SK-N-SH (cell line): ENCODE results near the gene DNHD1. TPM values are rescaled to one million over a fixed set of nuclear protein-coding genes. Genes with fewer than 3 reads are reported as not detected.

ENCODE experiments used
- CTCF ChIA-PET: fragments of 300-600, 350-600 bp; formaldehyde crosslinking; extraction: SDS; loops from one replicate; lab custom pipeline; 2021; lab: Yijun Ruan, JAX
- POLR2A ChIA-PET: fragments of 350-600 bp; sonication (Branson Sonifier 250); formaldehyde crosslinking; extraction: SDS; loops from one replicate; lab custom pipeline; 2020; ENCODE audit warnings: antibody characterized with exemption, inconsistent platforms; lab: Yijun Ruan, JAX
- DNase-seq: peaks from one replicate; pipeline ENCODE4 v3.0.0; 2012
- H2AFZ ChIP-seq: fragments of 200-600 bp; sonication (generic); 2 replicates; pipeline ENCODE4 v1.8.1; 2016; ENCODE audit warnings: antibody characterized with exemption, mild to moderate bottlenecking, low read depth
- H3F3A ChIP-seq: fragments of 200-600 bp; sonication (generic); replicated peaks from 2 replicates; pipeline ENCODE3; 2016; ENCODE audit warnings: antibody characterized with exemption, mild to moderate bottlenecking; ENCODE audit not compliant: insufficient read depth
- H3K27ac ChIP-seq, 2 experiments: fragments of 200-500 bp in 1 of 2; fragments of 200-600 bp in 1 of 2; sonication (Bioruptor generic) in 1 of 2; sonication (generic), shearing (Covaris generic) in 1 of 2; 2 replicates each; pipeline versions ENCODE4 v1.5.1 to v1.6.1; 2014 to 2016; ENCODE audit warnings: low read depth in 2 of 2, inconsistent platforms in 1 of 2, low read length in 1 of 2, mild to moderate bottlenecking in 1 of 2, mixed read lengths in 1 of 2
- H3K27me3 ChIP-seq: fragments of 200-600 bp; sonication (generic), shearing (Covaris generic); 2 replicates; pipeline ENCODE4 v1.6.1; 2016; ENCODE audit warnings: mixed run types; ENCODE audit not compliant: insufficient read depth
- H3K36me3 ChIP-seq, 2 experiments: fragments of 200-500 bp in 1 of 2; fragments of 200-600 bp in 1 of 2; sonication (Bioruptor generic) in 1 of 2; sonication (generic) in 1 of 2; replicated peaks in 1 of 2; 2 replicates each; pipeline versions ENCODE3 to v1.5.1; 2014 to 2016; ENCODE audit warnings: low read length in 1 of 2, mild to moderate bottlenecking in 1 of 2; ENCODE audit not compliant: insufficient read depth in 2 of 2, control insufficient read depth in 1 of 2
- H3K4me1 ChIP-seq, 2 experiments: fragments of 200-500 bp in 1 of 2; fragments of 200-600 bp in 1 of 2; sonication (Bioruptor generic) in 1 of 2; sonication (generic), shearing (Covaris generic) in 1 of 2; 2 replicates each; pipeline versions ENCODE4 v1.5.1 to v1.6.1; 2014 to 2016; ENCODE audit warnings: low read depth in 1 of 2, low read length in 1 of 2, mixed run types in 1 of 2; ENCODE audit not compliant: insufficient read depth in 2 of 2, control insufficient read depth in 1 of 2
- H3K4me2 ChIP-seq: fragments of 200-600 bp; sonication (generic), shearing (Covaris generic); 2 replicates; pipeline ENCODE4 v1.6.1; 2017; ENCODE audit warnings: mixed run types
- H3K4me3 ChIP-seq, 2 experiments: fragments of 200-500 bp in 1 of 2; fragments of 200-600 bp in 1 of 2; sonication (Bioruptor generic) in 1 of 2; sonication (generic), shearing (Covaris generic) in 1 of 2; 2 replicates each; pipeline versions ENCODE4 v1.5.1 to v1.8.1; 2014 to 2016; ENCODE audit warnings: low read depth in 2 of 2, inconsistent platforms in 1 of 2, low read length in 1 of 2, mild to moderate bottlenecking in 1 of 2, mixed read lengths in 1 of 2, moderate library complexity in 1 of 2
- H3K79me2 ChIP-seq: fragments of 200-600 bp; sonication (generic); 2 replicates; pipeline ENCODE4 v1.8.1; 2017; ENCODE audit warnings: mild to moderate bottlenecking; ENCODE audit not compliant: insufficient read depth
- H3K9ac ChIP-seq: fragments of 200-600 bp; sonication (generic); 2 replicates; pipeline ENCODE4 v1.6.1; 2017; ENCODE audit warnings: mixed run types
- H3K9me2 ChIP-seq: fragments of 200-600 bp; sonication (generic); 2 replicates; pipeline ENCODE4 v1.6.1; 2017; ENCODE audit warnings: mixed run types
- H3K9me3 ChIP-seq: fragments of 200-600 bp; sonication (generic); 2 replicates; pipeline ENCODE4 v1.6.1; 2017; ENCODE audit warnings: mixed run types, mild to moderate bottlenecking, moderate library complexity
- H4K20me1 ChIP-seq: fragments of 200-600 bp; sonication (generic); 2 replicates; pipeline ENCODE4 v1.6.1; 2017; ENCODE audit warnings: mild to moderate bottlenecking, mixed run types; ENCODE audit not compliant: insufficient read depth
- CHD2 ChIP-seq: fragments of 150-350 bp; IDR thresholded peaks from 2 replicates; pipeline ENCODE4 v1.6.1; 2018; ENCODE audit warnings: low read length; ENCODE audit not compliant: partially characterized antibody
- EZH2phosphoT487 ChIP-seq: fragments of 200-600 bp; sonication (generic); IDR thresholded peaks from 2 replicates; pipeline ENCODE4 v1.6.1; 2017; ENCODE audit warnings: low read depth, mixed run types, mild to moderate bottlenecking, antibody characterized with exemption, moderate library complexity, borderline replicate concordance
- FOSL2 ChIP-seq: IDR thresholded peaks from 2 replicates; pipeline ENCODE4 v1.4.0; 2012; ENCODE audit warnings: low read depth, mild to moderate bottlenecking, moderate library complexity, borderline replicate concordance
- FOXJ3 ChIP-seq: sonication (generic); formaldehyde crosslinking; IDR thresholded peaks from 2 replicates; pipeline ENCODE4 v1.5.1; 2020; ENCODE audit warnings: mild to moderate bottlenecking, missing genetic modification reagents
- JUND ChIP-seq: IDR thresholded peaks from 2 replicates; pipeline ENCODE4 v1.4.0; 2012
- NRF1 ChIP-seq: IDR thresholded peaks from 2 replicates; pipeline ENCODE4 v1.6.1; 2012; ENCODE audit warnings: low read depth, mild to moderate bottlenecking, low read length
- POLR2AphosphoS5 ChIP-seq: IDR thresholded peaks from 2 replicates; pipeline ENCODE4 v1.6.1; 2012; ENCODE audit warnings: low read depth, low read length
- RFX5 ChIP-seq: IDR thresholded peaks from 2 replicates; pipeline ENCODE4 v1.6.1; 2012; ENCODE audit warnings: mild to moderate bottlenecking, improper control_type of control experiment, low read length
- RXRA ChIP-seq: IDR thresholded peaks from 2 replicates; pipeline ENCODE4 v1.4.0; 2012; ENCODE audit warnings: low read depth, mild to moderate bottlenecking, borderline replicate concordance
- SIN3A ChIP-seq: IDR thresholded peaks from 2 replicates; pipeline ENCODE4 v1.6.1; 2012; ENCODE audit warnings: low read depth, mild to moderate bottlenecking, low read length, moderate library complexity, borderline replicate concordance
- SMC3 ChIP-seq: IDR thresholded peaks from 2 replicates; pipeline ENCODE4 v1.6.1; 2012; ENCODE audit warnings: low read depth, low read length, improper control_type of control experiment
- TAF1 ChIP-seq: IDR thresholded peaks from 2 replicates; pipeline ENCODE4 v1.6.1; 2012; ENCODE audit warnings: low read depth, mild to moderate bottlenecking, low read length, moderate library complexity, borderline replicate concordance
- TCF12 ChIP-seq: IDR thresholded peaks from 2 replicates; pipeline ENCODE4 v1.4.0; 2012
- TEAD4 ChIP-seq: IDR thresholded peaks from 2 replicates; pipeline ENCODE4 v1.4.0; 2012; ENCODE audit warnings: mild to moderate bottlenecking, borderline replicate concordance; ENCODE audit not compliant: insufficient read depth
- YY1 ChIP-seq: IDR thresholded peaks from 2 replicates; pipeline ENCODE4 v1.4.0; 2012; ENCODE audit warnings: low read depth, mild to moderate bottlenecking
- WGBS: methylation state at CpG from one replicate; pipeline ENCODE4 v1.1.6; 2017; ENCODE audit warnings: low lambda C conversion rate; 5-methylcytosine and 5-hydroxymethylcytosine counted together
- polyA plus RNA-seq, 3 experiments: library from polyadenylated mRNA; depleted of rRNA; stranded (reverse); fragments of >200 nt; gene quantifications; 2 replicates each; pipeline ENCODE4 v1.2.3, GENCODE V29; 2012
- TF ChIP-seq, protein P1 (sequence below): fragments of 150-350 bp; IDR thresholded peaks from 2 replicates; pipeline ENCODE4 v1.6.1; 2017; ENCODE audit warnings: antibody characterized with exemption, low read length, low read depth, borderline replicate concordance
- TF ChIP-seq, protein P2 (sequence below): fragments of 150-350 bp; IDR thresholded peaks from 2 replicates; pipeline ENCODE4 v1.6.1; 2016; ENCODE audit warnings: mild to moderate bottlenecking, low read depth, low read length
- TF ChIP-seq, protein P3 (sequence below): IDR thresholded peaks from 2 replicates; pipeline ENCODE4 v1.4.0; 2012; ENCODE audit warnings: low read depth, borderline replicate concordance

Gene DNHD1
- polyA plus RNA-seq, 1 of the 3 experiments (the other 2 are of a cell fraction), result 5.3 TPM

DNA sequence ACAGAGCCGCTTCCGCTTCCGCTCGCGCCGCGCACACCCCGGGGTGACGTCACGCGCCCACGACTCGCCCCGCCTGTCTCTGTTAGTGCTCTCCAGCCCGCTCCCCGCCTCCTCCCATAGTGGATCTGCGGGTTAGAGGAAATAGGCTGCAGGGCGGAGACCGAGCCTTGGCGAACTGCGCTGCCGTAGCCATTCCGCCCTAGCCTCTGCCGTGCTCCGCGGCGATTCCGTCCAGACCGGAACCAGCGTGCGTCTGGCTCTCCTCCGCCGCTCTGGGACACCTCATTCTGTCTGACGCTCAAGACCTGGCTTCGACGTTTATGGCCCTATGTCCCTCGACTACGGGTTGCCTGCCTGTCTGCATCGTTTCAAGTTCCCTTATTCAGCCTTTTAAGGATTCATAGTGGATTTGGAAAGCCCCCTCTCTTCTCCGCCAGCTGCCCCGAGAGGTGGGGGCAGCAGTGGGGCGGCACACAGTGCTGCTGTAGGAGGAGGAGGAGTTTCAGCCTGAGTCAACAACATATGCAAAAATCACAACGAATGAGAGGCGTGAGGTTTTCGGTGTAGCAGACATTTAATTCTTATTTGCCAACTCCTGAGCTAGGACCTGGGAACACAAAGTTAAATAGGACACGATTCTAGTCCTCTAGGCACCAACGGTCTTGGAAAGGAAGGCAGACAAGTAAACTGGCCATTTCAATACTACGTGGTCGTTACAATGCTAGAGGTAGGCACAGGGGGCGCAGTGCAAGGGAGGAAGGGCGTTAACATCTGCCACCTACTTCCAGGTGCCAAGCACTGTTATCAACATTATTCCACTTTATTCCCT lies 115.3 kb downstream of the DNHD1 start, which contains the start of gene TAF10 (continued):
- TF ChIP-seq CHD2 (peak; percentile 27), YY1 (peak; percentile 65; the same call in 1 of the 2 replicates), JUND (no peak), POLR2AphosphoS5 (peak; percentile 94), SIN3A (0 out of 2 replicates have a peak, but pooled peaks have one; percentile 62), TCF12 (peak; percentile 42; the same call in 1 of the 2 replicates), TAF1 (peak; percentile 77), SMC3 (peak; percentile 15; the same call in 1 of the 2 replicates), NRF1 (no peak)
- TF ChIP-seq, protein P1, sequence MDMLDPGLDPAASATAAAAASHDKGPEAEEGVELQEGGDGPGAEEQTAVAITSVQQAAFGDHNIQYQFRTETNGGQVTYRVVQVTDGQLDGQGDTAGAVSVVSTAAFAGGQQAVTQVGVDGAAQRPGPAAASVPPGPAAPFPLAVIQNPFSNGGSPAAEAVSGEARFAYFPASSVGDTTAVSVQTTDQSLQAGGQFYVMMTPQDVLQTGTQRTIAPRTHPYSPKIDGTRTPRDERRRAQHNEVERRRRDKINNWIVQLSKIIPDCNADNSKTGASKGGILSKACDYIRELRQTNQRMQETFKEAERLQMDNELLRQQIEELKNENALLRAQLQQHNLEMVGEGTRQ, result no peak
- TF ChIP-seq, protein P2, sequence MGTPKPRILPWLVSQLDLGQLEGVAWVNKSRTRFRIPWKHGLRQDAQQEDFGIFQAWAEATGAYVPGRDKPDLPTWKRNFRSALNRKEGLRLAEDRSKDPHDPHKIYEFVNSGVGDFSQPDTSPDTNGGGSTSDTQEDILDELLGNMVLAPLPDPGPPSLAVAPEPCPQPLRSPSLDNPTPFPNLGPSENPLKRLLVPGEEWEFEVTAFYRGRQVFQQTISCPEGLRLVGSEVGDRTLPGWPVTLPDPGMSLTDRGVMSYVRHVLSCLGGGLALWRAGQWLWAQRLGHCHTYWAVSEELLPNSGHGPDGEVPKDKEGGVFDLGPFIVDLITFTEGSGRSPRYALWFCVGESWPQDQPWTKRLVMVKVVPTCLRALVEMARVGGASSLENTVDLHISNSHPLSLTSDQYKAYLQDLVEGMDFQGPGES, result no peak

DNA sequence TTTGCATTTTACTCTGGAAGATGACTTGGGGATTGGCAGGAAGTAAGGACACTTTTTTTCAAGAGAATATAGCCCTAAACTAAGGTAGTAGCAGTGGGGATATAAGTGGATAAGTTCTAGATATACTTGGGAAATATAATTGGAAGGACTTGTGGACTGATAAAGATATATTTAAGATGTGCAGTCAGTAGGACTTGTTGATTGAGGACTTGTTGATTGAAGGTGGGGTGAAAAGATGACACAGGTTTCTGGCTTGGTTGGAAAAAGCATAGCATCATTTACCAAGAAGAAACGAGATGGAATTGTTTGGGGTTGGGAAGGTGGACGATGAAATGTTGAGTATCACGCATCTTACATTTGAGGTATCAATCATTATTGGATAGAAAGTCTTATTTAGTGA lies 116.4 kb downstream of the DNHD1 start:
- DNase-seq, result no peak
- no peaks in the 10 kb centered on the region for H4K20me1 ChIP-seq
- peaks cover 7 to 30% of the 10 kb centered on the region in 2 experiments; a peak in 3 of 4 replicates for H3K4me1 ChIP-seq
- H3K36me3 ChIP-seq, result peaks cover 19 to 52% of the 10 kb centered on the region in 2 experiments
- H3K9me2 ChIP-seq, result no peaks in the 10 kb centered on the region
- ChIA-PET POLR2A (interaction anchor here (2.6 kb wide), 1 partner anchor 70 kb away, joined by 10 read pairs; the partner anchor contains the start of gene MRPL17), CTCF (interaction anchor here (0.7 to 2.9 kb wide), 18 partner anchors 8 to 234 kb away, joined by 3 to 15 read pairs (median 5); partner anchors contain the start of genes ILK and RRP8)
- peaks cover 34% of the 10 kb centered on the region for H3F3A ChIP-seq
- 98% methylated on average over 3 of the region's 3 CpGs for WGBS
- H3K9ac ChIP-seq, result no peak overlapping the region
- peaks cover 41% of the 10 kb centered on the region for H3K79me2 ChIP-seq
- H3K27me3 ChIP-seq, result no peaks in the 10 kb centered on the region
- H2AFZ ChIP-seq, result no peak overlapping the region
- TF ChIP-seq YY1, result no peak
- no peak for TF ChIP-seq EZH2phosphoT487
- no peak for TF ChIP-seq TCF12
- no peak for TF ChIP-seq TEAD4
- no peak for TF ChIP-seq RFX5
- no peak for TF ChIP-seq POLR2AphosphoS5
- TF ChIP-seq, protein P3, sequence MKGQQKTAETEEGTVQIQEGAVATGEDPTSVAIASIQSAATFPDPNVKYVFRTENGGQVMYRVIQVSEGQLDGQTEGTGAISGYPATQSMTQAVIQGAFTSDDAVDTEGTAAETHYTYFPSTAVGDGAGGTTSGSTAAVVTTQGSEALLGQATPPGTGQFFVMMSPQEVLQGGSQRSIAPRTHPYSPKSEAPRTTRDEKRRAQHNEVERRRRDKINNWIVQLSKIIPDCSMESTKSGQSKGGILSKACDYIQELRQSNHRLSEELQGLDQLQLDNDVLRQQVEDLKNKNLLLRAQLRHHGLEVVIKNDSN, result no peak
- TF ChIP-seq FOSL2, result no peak
- no peak for TF ChIP-seq TAF1
- TF ChIP-seq RXRA, result no peak
- no peak for TF ChIP-seq FOXJ3 (CRISPR knock-in tag)
- H3K4me2 ChIP-seq, result no peak overlapping the region
- no peaks in the 10 kb centered on the region for H3K9me3 ChIP-seq
- H3K4me3 ChIP-seq, result no peak overlapping the region
- H3K27ac ChIP-seq, result peak overlapping the region; percentile 94 to 99; a peak in 3 of 4 replicates
